Neural progenitor cell (in vitro differentiated cells): ENCODE data around the gene ARHGAP22. TPM values are rescaled to one million over a fixed set of nuclear protein-coding genes. Genes with fewer than 3 reads are reported as not detected.

Experiments
- DNase-seq: peaks from one replicate; pipeline ENCODE4 v3.0.0-alpha.2; 2016; ENCODE audit warnings: low spot score
- H2AFZ ChIP-seq: fragments of 200-600 bp; sonication (generic); replicated peaks from 2 replicates; pipeline ENCODE4 v1.6.1; 2016; ENCODE audit warnings: antibody characterized with exemption
- H3F3A ChIP-seq: fragments of 200-600 bp; sonication (generic); 2 replicates; pipeline ENCODE4 v1.6.1; 2016; ENCODE audit warnings: antibody characterized with exemption, low read depth
- H3K27ac ChIP-seq: fragments of 200-600 bp; sonication (generic); 2 replicates; pipeline ENCODE4 v1.5.1; 2016; ENCODE audit warnings: mild to moderate bottlenecking
- H3K27me3 ChIP-seq: fragments of 200-600 bp; sonication (generic); 2 replicates; pipeline ENCODE4 v1.6.1; 2016; ENCODE audit warnings: mild to moderate bottlenecking, moderate library complexity
- H3K36me3 ChIP-seq: fragments of 200-600 bp; sonication (generic); 2 replicates; pipeline ENCODE4 v1.5.1; 2016
- H3K4me1 ChIP-seq: fragments of 200-600 bp; sonication (generic); 2 replicates; pipeline ENCODE4 v1.6.1; 2016; ENCODE audit warnings: mixed run types
- H3K4me2 ChIP-seq: fragments of 200-600 bp; sonication (generic); 2 replicates; pipeline ENCODE4 v1.6.1; 2016
- H3K4me3 ChIP-seq: fragments of 200-600 bp; sonication (generic); 2 replicates; pipeline ENCODE4 v1.5.1; 2016
- H3K79me2 ChIP-seq: fragments of 200-600 bp; sonication (generic); 2 replicates; pipeline ENCODE4 v1.6.1; 2016; ENCODE audit warnings: low read depth
- H3K9ac ChIP-seq: fragments of 200-600 bp; sonication (generic); 2 replicates; pipeline ENCODE4 v1.6.1; 2016
- H3K9me3 ChIP-seq: fragments of 200-600 bp; sonication (generic); 2 replicates; pipeline ENCODE4 v1.5.1; 2016; ENCODE audit warnings: low read depth
- H4K20me1 ChIP-seq: fragments of 200-600 bp; sonication (generic); 2 replicates; pipeline ENCODE4 v1.6.1; 2016; ENCODE audit warnings: low read depth
- H3K27ac Mint-ChIP-seq: 3 replicates; pipeline ENCODE4 v1.8.0; 2021; ENCODE audit warnings: mixed read lengths
- H3K27me3 Mint-ChIP-seq: 2 replicates; pipeline ENCODE4 v1.8.0; 2022; ENCODE audit warnings: low read depth, mild to moderate bottlenecking, inconsistent platforms, moderate library complexity, mixed read lengths; ENCODE audit not compliant: insufficient read depth
- H3K36me3 Mint-ChIP-seq: 3 replicates; pipeline ENCODE4 v1.8.0; 2021; ENCODE audit warnings: mixed read lengths
- H3K4me1 Mint-ChIP-seq: 3 replicates; pipeline ENCODE4 v1.8.0; 2021; ENCODE audit warnings: mixed read lengths
- H3K4me3 Mint-ChIP-seq: 3 replicates; pipeline ENCODE4 v1.8.0; 2021; ENCODE audit warnings: mild to moderate bottlenecking, moderate library complexity, mixed read lengths
- H3K9me3 Mint-ChIP-seq: 3 replicates; pipeline ENCODE4 v1.8.0; 2020; ENCODE audit warnings: mixed read lengths
- CTCF ChIP-seq: fragments of 200-600 bp; sonication (generic); IDR thresholded peaks from 2 replicates; pipeline ENCODE4 v1.5.1; 2017; ENCODE audit warnings: antibody characterized with exemption, mild to moderate bottlenecking
- EZH2 ChIP-seq: fragments of 200-600 bp; sonication (generic); IDR thresholded peaks from 2 replicates; pipeline ENCODE4 v1.6.1; 2017; ENCODE audit warnings: antibody characterized with exemption, mild to moderate bottlenecking, moderate library complexity
- EZH2phosphoT487 ChIP-seq: fragments of 200-600 bp; sonication (generic); IDR thresholded peaks from 2 replicates; pipeline ENCODE4 v1.6.1; 2017; ENCODE audit warnings: antibody characterized with exemption
- total RNA-seq: library from RNA; depleted of rRNA; stranded (reverse); fragments of >200 nt; gene quantifications from 2 replicates; pipeline ENCODE4 v1.2.3, GENCODE V29; 2015; ENCODE audit warnings: low replicate concordance

ARHGAP22 gene
- total RNA-seq, 1 donor from 2014 or later = 1.7 TPM

- no peaks in the 10 kb centered on the region for H3K36me3 ChIP-seq
- Mint-ChIP-seq H3K27me3 (peaks cover 6% of the 10 kb centered on the region), H3K36me3 (no peaks in the 10 kb centered on the region), H3K9me3 (no peaks in the 10 kb centered on the region), H3K27ac (no peak overlapping the region), H3K4me3 (no peak overlapping the region), H3K4me1 (peaks cover 6% of the 10 kb centered on the region)
- H3K9me3 ChIP-seq = no peaks in the 10 kb centered on the region
- H3K4me3 ChIP-seq = no peak overlapping the region
- no peak overlapping the region for H2AFZ ChIP-seq
- H3K27me3 ChIP-seq = no peaks in the 10 kb centered on the region
- no peak overlapping the region for H3K27ac ChIP-seq
- H3F3A ChIP-seq = peaks cover 2% of the 10 kb centered on the region
- no peak overlapping the region for H3K4me2 ChIP-seq
- H3K79me2 ChIP-seq = no peaks in the 10 kb centered on the region
- H3K4me1 ChIP-seq = peaks cover 2% of the 10 kb centered on the region
- DNase-seq = no peak
- no peak overlapping the region for H3K9ac ChIP-seq
- no peak for TF ChIP-seq EZH2phosphoT487
- TF ChIP-seq EZH2 = no peak
- TF ChIP-seq CTCF = no peak
- no peaks in the 10 kb centered on the region for H4K20me1 ChIP-seq
Measured at GRCh38 chr10:48550977-48551376, 53.9 kb downstream of the ARHGAP22 start.

GRCh38 chr10:48550071-48550691 lies 54.7 kb downstream of the ARHGAP22 start:
- no peak for DNase-seq
- no peaks in the 10 kb centered on the region for H3K79me2 ChIP-seq
- H3F3A ChIP-seq = peaks cover 2% of the 10 kb centered on the region
- no peaks in the 10 kb centered on the region for H3K36me3 Mint-ChIP-seq
- H3K27me3 Mint-ChIP-seq = peaks cover 6% of the 10 kb centered on the region
- H3K4me1 Mint-ChIP-seq = peaks cover 6% of the 10 kb centered on the region
- H3K9ac ChIP-seq = no peak overlapping the region
- no peak overlapping the region for H3K4me2 ChIP-seq
- H4K20me1 ChIP-seq = no peaks in the 10 kb centered on the region
- H3K27ac Mint-ChIP-seq = no peak overlapping the region
- TF ChIP-seq CTCF (no peak), EZH2phosphoT487 (no peak), EZH2 (no peak)
- no peaks in the 10 kb centered on the region for H3K36me3 ChIP-seq
- no peak overlapping the region for H3K4me3 Mint-ChIP-seq
- H3K27ac ChIP-seq = no peak overlapping the region
- H2AFZ ChIP-seq = no peak overlapping the region
- H3K9me3 Mint-ChIP-seq = no peaks in the 10 kb centered on the region
- no peaks in the 10 kb centered on the region for H3K9me3 ChIP-seq
- H3K27me3 ChIP-seq = no peaks in the 10 kb centered on the region
- peaks cover 2% of the 10 kb centered on the region for H3K4me1 ChIP-seq
- no peak overlapping the region for H3K4me3 ChIP-seq

GRCh38 chr10:48549236-48549635 lies 55.6 kb downstream of the ARHGAP22 start:
- Mint-ChIP-seq H3K36me3 (no peaks in the 10 kb centered on the region), H3K4me1 (peaks cover 8% of the 10 kb centered on the region), H3K9me3 (no peaks in the 10 kb centered on the region), H3K27ac (no peak overlapping the region), H3K4me3 (no peak overlapping the region), H3K27me3 (peaks cover 6% of the 10 kb centered on the region)
- no peak overlapping the region for H3K9ac ChIP-seq
- H3K9me3 ChIP-seq = no peaks in the 10 kb centered on the region
- H3K36me3 ChIP-seq = no peaks in the 10 kb centered on the region
- H3K27me3 ChIP-seq = no peaks in the 10 kb centered on the region
- no peak overlapping the region for H3K4me3 ChIP-seq
- H2AFZ ChIP-seq = no peak overlapping the region
- no peaks in the 10 kb centered on the region for H4K20me1 ChIP-seq
- peaks cover 2% of the 10 kb centered on the region for H3F3A ChIP-seq
- TF ChIP-seq EZH2phosphoT487 (no peak), EZH2 (no peak), CTCF (no peak)
- no peaks in the 10 kb centered on the region for H3K79me2 ChIP-seq
- peaks cover 2% of the 10 kb centered on the region for H3K4me1 ChIP-seq
- no peak overlapping the region for H3K4me2 ChIP-seq
- DNase-seq = no peak
- H3K27ac ChIP-seq = no peak overlapping the region
